HG02943 (cell line): ENCODE results near the gene ORC2.
"Not testable (repeated sequence)": the region's sequence is repeated elsewhere in the genome, so short reads cannot be mapped to it uniquely, and the experiment has no call there.

Experiments
- ATAC-seq: cut with Tn5 transposase; IDR thresholded peaks from one replicate; pipeline ENCODE4 v1.9.1; 2021; ENCODE audit warnings: mild to moderate bottlenecking, low read depth, moderate library complexity; ENCODE audit not compliant: unreplicated experiment

ORC2 gene

DNA sequence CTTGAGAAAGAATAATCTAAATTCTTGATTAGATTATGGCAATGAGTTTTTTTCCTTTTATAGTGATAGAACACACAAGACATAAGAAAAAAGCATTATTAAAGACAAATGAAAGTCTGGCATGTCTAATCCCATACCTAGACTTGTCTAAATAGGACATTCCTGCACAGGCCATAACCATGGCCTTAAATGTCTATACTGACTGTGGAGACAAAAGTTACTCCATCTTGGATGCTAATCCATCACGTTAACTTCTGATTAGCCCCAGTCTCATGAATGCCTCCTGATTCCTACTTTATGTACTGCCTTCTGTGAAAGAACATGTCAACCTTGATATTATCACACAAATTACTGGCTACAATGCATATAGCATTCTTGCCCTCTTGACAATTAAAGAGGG lies 23.6 kb downstream of the ORC2 start:
- ATAC-seq, result no peak

DNA sequence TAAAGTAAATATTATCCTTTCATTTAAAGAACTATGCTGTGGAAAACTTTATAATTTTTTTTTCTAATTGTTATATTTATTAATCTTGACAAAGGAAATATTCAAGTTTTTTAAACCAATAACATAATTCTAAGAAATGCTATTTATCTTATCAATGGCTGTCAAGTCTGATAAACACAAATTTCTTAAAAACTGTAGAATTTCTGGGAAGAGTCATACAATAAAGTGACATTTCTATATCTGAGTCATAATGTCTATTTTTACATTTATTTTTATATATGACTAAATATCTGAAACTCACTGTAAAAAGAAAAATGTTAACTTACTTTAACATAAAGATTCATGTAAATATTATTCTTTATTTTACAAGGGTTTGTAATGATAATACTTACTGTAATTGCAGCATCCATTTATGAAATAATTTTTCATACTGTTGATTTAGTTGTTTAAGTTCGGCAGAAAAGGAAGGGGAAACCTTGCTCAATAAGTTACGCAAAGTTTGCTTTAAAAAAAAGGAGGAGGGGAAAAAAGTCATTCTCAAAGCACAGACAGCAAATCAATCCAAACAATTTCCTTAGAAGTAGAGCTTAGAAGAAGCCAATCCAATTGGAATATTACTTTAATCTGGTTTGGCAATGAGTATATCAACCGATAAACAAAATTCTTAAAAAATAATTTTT lies 32.4 kb downstream of the ORC2 start:
- ATAC-seq, result no peak

DNA sequence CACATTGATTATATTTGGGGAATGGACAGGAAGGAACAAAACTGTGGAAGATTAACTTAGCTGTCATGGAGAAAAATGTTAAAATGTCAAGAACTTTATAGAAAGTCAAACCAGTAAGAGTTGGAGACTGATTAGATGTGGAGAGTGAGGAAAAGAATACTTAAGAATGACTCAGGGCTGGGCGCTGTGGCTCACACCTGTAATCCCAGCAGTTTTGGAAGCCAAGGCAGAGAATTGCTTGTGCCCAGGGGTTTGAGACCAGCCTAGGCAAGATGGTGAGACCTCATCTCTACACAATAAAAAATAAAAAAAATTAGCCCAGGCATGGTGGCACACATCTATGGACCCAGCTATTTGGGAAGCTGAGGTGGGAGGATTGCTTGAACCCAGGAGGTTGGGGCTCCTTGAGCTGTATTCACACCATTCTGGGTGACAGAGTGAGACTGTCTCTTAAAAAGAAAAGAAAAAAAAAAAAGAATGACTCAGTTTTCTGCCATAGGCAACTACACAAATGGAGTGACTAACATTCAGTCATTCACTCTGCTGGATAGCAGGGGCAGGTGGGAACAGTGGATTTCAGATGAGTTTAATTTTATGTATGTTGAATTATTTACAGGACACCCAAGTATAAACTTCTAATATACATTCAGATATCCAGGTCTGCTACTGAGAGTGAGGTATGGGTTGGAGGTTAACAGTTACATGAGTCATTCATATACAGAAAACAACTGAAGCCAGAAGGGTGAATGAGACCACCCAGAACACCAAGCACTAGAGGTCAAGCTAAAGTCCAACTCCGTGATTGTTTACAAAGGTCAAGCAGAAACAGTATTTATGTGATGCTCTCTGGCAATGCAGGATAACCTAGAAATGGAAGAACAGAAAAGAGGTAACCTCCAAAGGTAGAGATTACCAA lies 33.9 kb downstream of the ORC2 start:
- ATAC-seq, result no peak

DNA sequence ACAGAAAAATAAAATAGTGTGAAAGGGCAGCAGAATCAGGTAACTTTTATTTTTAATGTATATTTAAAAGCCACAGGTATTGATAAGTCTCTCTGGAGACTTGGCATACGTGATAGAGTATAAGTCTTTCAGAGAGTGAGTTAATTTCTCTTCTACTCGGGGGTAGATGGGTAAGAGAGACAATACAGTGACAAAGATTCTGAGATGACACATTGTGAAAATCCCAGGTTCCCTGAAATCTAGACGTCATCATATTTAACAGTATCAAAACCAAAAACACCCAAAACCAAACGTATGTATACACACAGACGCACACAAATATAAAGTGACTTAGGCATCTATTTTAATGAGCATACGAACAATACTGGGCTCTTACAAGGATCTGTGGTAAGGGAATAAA lies 41.0 kb downstream of the ORC2 start:
- ATAC-seq, result no peak

DNA sequence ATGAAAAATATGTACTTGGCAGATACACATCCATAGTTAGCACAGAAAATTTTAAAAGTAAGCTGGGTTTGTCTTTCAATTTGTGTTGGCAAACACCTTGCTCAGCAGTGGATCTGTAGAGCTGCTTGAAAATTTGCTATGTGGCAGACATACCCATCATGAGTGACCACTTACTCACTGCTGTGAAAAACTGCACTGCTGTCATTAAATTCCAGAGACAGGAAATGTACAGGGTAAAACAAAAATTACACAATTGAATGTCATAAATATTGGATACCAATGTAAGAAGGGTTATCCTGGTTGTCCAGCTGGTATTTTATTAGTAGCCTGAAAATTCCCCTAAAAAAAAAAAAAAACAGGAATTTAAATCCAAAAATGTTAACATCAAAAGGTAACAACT lies 49.8 kb downstream of the ORC2 start:
- no peak for ATAC-seq

DNA sequence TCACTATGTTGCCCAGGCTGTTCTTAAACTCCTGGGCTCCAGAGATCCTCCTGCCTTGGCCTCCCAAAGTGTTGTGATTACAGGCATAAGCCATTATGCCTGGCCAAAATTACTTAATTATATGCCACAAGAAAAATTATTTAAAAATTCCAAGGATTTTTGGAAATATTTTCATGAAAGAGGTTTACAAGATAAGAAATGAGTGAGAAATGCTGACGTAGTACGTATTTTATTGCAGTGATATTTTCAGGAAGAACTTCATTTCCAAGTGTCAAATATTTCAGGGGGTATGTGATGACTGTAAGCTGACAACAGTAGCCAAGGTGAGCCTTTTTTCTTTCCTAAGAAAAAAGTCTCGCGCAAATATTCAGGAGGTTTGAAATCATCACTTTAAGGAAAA lies 53.5 kb downstream of the ORC2 start:
- no peak for ATAC-seq

DNA sequence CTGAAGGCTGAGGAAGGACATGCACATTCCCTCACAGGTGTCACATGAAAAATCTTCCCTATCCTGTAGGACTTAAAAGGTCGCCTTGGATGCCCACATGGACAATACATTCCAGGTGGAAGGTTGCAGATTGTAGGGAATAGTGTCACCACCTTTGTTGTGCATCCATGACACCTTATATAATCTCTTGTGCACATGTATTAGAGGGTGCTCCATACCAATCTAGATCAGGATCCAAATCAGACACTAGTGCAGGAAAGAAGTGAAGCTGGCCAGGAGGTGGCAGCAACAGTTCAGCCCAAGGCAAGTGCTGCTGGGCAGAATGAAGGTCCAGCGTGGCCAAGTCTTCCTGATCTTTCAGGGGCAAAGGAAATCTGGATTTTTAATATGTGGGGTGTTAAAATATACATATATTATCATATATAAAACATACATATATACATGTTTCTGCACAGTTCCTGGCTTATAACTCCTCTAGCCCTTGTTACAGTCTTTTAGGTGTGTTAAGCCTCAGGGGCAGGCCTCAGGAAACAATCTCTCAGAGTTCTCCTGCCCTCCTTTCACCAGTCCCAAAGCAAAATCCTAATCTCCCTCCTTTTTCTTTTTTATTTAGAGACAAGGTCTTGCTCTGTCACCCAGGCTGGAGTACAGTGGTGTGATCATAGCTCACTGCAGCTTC lies 57.7 kb downstream of the ORC2 start:
- ATAC-seq, result no peak

DNA sequence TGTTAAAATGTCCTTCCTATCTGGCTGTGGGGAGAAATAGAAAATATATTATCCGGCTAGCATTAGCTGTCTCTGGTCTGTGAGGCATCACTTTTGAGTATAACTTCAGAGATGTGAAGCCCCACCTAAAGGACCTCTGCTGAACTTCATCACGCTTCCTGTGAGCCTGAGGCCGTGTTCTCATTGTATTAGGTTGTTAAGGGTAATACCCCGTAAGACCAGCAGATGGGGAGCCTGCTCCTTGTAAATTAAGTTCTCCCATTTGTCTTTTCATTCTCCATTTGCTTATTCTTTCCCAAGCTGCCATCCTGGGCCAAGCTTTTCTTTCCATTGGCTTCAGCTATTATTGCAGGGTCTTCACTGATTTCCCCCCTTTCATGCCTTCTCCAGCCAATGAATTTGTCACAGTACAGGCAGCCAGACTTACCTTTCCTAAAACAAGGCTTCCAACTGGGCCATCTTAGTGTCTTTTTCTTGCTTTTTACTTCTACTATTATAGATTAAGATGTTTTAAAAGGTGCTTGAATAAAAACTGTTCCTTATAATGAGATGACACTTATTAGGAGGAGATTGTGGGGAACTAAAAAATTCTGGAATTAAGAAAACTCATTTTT lies 61.9 kb downstream of the ORC2 start:
- ATAC-seq, result peak; percentile 85

DNA sequence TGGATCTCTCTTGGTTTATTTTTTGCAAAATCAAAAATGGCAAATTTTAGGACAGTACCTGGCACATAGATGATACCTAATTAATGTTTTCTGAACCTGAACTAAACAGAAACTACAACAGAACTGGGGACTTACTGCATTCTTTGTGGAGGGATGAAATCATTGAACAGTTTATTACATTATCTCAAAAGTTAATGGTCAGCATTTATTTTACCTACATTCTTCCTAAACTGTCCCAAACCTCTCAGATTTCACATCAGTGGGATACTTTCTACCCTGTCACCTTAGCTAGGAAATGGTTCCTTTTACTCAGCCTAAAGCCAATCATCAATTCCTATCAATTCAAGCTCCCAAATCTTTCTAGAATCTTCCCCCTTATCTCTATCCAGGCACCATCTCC lies 64.0 kb downstream of the ORC2 start:
- ATAC-seq, result no peak

DNA sequence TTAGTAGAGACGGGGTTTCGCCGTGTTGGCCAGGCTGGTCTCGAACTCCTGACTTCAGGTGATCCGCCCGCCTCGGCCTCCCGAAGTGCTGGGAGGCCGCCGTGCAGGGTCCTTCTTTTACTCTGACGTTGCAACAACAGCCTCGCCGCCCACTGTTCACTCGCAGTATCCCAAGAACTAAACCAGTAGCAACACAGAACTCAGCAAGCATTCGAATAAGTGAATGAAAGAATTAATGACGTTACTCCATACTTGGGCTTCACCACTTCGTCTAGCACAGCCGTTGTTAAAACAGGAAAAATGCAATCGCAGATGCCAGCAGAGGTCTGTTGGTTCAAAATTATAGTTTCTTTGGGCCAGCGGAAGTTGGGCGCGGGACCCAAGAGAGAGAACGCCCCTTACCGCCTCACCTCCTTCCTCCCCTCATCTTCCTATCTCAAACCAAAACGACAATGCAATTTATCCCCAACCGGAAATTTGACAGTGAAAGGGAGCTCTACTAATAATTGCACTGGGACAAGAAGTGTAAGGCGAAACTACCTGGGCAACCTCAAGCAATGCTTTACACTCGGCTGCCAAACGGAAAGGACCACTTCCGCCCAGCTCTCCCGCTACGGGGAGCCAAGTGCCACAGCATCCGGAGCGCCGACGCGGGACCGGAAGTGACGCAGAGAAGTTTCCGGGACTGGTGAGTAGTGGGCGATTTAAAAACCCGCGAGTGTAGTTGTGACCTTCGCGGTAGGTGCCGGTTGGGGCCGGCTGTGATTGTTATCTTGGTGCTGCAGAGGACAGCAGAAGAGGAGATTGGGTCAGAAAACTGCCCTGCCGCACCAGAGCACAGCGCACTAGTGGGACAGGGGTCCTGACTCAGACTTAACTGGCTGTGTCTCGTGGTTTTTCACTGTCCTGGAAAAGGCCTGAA lies 74.5 kb downstream of the ORC2 start, which contains the start of the genes NIF3L1 and PPIL3:
Gene NIF3L1 (plus strand): TSS at position 668 of the 922 bp plus-strand sequence. CDS start 2,573 bp downstream, outside the sequence.
Gene PPIL3 (minus strand): TSS at position 374 of the 922 bp plus-strand sequence. CDS start 1,462 bp downstream, outside the sequence.
- peak; percentile 93 for ATAC-seq

DNA sequence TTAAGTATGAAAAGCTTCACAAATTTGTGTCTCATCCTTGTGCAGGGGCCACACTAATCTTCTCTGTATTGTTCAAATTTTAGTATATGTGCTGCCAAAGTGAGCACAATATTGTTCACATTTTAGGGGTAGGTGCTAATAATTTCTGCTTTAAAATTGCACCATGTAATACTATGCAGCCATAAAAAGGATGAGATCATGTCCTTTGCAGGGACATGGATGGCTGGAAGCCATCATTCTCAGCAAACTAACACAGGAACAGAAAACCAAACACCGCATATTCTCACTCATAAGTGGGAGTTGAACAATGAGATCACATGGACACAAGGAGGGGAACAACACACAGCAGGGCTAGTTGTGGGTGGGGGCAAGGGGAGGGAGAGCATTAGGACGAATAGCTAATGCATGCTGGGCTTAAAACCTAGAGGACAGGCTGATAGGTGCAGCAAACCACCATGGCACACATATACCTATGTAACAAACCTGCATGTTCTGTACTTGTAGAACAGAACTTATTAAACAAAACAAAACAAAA lies 81.7 kb downstream of the ORC2 start:
- ATAC-seq, result not testable (repeated sequence)

DNA sequence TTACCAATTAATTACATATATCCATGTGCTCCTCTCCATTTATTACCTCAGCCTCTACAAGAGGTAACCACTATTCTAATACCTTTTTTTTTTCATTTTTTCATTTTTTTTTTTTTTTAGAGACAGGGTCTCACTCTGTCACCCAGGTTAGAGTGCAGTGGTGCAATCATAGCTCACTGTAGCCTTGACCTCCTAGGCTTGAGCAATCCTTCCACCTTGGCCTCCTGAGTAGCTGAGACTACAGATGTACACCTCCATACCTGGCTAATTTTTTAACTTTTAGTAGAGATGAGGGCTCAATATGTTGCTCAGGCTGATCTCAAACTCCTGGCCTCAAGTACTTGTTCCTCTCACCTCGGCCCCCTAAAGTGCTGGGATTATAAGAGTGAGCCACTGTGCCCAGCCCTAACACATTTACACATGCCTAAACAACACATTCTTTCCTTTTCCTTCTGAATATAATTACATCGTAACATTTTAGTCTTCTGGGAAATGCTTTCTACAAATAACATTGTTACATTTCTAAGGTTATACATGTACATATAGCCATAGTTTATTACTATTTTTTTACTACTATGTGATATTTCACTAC lies 85.1 kb downstream of the ORC2 start:
- ATAC-seq, result no peak

DNA sequence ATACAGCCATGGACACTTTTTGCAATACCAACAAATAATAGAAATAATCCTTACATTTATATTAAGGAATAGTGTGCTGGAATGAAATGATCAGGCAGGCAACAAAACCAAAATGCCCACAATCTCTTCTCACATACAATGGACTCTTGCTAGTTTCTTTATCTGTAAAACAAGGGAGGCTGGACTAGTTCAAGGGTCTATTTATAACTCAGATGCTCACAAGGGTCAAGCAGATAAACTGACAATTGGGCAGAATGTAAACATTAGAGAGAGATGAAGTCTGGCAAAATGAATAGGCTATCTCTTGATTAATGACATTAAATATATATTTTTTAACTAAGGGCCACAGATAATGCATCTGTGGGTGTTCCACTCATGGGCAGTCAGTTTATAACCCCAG lies 86.0 kb downstream of the ORC2 start:
- no peak for ATAC-seq

DNA sequence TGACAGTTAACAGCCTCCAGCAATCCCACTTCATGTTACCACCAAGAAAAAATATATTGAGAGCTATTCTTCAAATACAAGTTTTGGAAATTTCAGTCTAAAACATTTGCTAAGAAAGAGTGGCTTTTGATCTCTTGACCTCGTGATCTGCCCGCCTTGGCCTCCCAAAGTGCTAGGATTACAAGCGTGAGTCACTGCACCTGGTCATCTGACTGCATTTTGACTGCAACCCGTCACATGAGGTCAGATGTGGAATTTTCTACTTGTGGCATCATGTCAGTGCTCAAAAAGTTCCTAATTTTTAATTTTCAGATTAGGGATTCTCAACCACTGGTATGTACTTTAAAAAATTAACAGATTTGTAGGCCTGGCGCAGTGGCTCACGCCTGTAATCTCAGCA lies 89.9 kb downstream of the ORC2 start:
- ATAC-seq, result no peak

DNA sequence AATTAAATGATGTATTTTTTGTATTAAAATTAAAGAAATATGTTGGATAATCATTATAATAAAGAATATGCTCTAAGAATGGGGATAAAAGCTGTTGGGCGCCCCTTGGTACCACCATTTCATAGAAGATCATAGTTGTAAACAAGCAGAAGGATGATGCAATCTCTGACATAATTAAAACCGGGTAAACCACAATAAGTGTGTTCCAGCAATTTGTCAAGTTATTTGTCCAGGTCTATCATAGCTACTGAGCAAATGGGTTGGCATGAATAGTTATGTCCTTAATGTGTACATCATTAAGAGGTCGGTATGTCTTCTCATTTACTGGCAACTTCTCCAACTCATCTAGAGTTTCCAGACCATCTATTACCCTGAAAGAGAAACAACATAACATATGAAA lies 92.3 kb downstream of the ORC2 start:
- no peak for ATAC-seq

DNA sequence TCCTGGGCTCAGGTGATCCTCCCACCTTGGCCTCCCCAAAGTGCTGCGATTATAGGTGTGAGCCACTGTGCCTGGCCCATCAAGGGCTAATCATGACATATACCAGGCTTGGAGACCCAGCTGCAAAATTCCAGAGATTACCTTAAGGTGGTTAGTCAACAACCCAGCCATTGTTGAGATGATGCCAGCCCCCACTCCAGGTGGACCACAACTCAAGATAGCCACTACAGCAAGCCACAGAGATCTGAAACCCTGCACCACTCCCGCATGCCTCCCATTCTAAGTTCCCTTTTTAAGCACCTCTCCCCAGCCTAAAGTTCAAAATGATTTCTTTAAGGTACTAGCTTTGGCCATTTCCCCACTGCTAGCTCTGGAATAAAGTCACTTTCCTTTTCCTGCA lies 94.4 kb downstream of the ORC2 start:
- ATAC-seq, result no peak

DNA sequence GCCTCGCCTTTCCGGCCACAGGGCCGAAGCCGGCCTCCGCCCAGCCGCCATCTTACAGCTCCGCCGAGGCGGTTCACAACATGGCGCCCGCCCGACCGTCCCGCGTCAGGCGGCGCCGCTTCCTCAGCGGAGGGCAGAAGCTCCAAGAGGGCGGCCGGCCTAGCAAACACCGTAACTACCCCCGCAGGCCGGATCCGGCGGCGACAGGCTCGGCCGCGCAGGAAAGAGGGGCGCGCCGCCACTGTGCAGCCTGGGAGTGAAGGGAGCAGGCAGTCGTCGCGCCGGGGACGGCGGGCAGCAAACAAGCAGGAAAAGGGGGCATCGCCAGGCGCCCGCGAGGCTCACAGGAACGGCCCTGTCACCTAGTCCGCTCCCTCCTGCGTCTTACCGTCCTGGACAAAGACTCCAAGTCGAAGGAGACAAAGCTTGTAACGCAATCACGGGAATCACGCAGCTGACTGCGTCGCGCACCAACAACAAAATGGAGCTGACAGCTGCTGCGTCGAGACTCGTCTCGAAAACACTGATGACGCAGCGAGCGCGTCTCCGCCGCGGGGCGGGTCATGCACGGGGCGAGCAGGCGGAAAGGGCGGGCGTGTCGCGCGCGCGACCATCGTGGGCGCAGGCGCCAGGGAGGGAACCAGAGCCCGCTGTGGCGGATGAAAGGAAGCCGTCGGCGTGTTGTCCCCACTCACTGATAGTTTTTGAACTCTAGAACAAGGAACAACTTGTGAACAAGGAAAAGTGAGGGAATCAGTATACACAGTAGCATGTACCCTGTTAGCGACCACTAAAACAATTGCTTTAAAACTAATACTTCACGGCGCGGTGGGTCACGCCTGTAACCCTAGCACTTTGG lies 99.1 kb downstream of the ORC2 start, which contains the start of gene CLK1:
Gene CLK1 (minus strand): TSS at position 483 of the 859 bp plus-strand sequence. CDS start 2,796 bp downstream, outside the sequence.
- ATAC-seq, result peak; percentile 76

DNA sequence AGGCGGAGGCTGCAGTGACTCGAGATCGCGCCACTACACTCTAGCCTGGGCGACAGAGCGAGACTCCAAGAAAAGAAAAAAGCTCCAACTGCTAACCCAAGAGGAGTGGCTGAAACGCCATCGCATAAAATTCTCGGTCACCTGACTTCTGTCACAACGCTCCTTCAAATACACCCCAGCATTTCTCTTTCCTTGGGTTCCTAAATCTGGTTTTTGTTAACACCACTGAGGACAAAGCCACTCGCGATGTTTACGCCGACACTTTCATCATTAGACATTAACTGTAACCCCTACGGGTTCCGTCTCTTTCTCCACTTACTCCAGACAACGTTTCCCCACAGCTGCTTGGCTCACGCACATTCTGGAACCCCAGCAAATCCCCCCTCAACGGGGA lies 99.7 kb downstream of the ORC2 start:
- ATAC-seq, result peak; percentile 9
